ENCODE measurements around the gene TICAM1. TPM values are rescaled to one million over a fixed set of nuclear protein-coding genes. Genes with fewer than 3 reads are reported as not detected.

TICAM1 gene
- total and polyA plus RNA-seq, 2 of the 13 experiments (the other 11 are each of a cell fraction or from before 2014, with no cell fraction given), result 0.33 to 0.95 TPM

DNA sequence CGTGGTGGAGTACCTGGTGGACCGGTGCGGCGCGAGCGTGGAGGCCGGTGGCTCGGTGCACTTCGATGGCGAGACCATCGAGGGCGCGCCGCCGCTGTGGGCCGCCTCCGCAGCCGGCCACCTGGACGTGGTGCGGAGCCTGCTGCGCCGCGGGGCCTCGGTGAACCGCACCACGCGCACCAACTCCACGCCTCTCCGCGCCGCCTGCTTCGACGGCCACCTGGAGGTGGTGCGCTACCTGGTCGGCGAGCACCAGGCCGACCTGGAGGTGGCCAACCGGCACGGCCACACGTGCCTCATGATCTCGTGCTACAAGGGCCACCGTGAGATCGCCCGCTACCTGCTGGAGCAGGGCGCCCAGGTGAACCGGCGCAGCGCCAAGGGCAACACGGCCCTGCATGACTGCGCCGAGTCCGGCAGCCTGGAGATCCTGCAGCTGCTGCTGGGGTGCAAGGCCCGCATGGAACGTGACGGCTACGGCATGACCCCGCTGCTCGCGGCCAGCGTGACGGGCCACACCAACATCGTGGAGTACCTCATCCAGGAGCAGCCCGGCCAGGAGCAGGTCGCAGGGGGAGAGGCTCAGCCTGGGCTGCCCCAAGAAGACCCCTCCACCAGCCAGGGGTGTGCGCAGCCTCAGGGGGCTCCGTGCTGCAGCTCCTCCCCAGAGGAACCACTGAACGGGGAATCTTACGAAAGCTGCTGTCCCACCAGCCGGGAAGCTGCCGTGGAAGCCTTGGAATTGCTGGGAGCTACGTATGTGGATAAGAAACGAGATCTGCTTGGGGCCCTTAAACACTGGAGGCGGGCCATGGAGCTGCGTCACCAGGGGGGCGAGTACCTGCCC is 39.3 kb downstream of the TICAM1 start (continued):
- TF ChIP-seq MYC (CRISPR knock-in tag; IDR thresholded peaks at IDR 0.05; ENCODE audit: borderline replicate concordance), result peak; percentile 85
- TF ChIP-seq ISL2 (CRISPR knock-in tag; IDR thresholded peaks at IDR 0.05), result 0 out of 2 replicates have a peak, but pooled peaks have one; percentile 10
- TF ChIP-seq PHF8 (CRISPR knock-in tag; IDR thresholded peaks at IDR 0.05), result peak; percentile 63
- 0 out of 2 replicates have a peak, but pooled peaks have one; percentile 20 for TF ChIP-seq ZFP82 (CRISPR knock-in tag; IDR thresholded peaks at IDR 0.05; ENCODE audit: borderline replicate concordance)
- TF ChIP-seq ZNF724P (CRISPR knock-in tag; IDR thresholded peaks at IDR 0.05; ENCODE audit: borderline replicate concordance), result 0 out of 2 replicates have a peak, but pooled peaks have one; percentile 9
- TF ChIP-seq, protein P1, sequence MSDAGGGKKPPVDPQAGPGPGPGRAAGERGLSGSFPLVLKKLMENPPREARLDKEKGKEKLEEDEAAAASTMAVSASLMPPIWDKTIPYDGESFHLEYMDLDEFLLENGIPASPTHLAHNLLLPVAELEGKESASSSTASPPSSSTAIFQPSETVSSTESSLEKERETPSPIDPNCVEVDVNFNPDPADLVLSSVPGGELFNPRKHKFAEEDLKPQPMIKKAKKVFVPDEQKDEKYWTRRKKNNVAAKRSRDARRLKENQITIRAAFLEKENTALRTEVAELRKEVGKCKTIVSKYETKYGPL (CRISPR knock-in tag; IDR thresholded peaks at IDR 0.05), result 0 out of 2 replicates have a peak, but pooled peaks have one; percentile 44
- TF ChIP-seq, protein P2, sequence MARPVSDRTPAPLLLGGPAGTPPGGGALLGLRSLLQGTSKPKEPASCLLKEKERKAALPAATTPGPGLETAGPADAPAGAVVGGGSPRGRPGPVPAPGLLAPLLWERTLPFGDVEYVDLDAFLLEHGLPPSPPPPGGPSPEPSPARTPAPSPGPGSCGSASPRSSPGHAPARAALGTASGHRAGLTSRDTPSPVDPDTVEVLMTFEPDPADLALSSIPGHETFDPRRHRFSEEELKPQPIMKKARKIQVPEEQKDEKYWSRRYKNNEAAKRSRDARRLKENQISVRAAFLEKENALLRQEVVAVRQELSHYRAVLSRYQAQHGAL (CRISPR knock-in tag; IDR thresholded peaks at IDR 0.05; ENCODE audit: not compliant biosample characterization), result peak; percentile 61
- TF ChIP-seq, protein P3, sequence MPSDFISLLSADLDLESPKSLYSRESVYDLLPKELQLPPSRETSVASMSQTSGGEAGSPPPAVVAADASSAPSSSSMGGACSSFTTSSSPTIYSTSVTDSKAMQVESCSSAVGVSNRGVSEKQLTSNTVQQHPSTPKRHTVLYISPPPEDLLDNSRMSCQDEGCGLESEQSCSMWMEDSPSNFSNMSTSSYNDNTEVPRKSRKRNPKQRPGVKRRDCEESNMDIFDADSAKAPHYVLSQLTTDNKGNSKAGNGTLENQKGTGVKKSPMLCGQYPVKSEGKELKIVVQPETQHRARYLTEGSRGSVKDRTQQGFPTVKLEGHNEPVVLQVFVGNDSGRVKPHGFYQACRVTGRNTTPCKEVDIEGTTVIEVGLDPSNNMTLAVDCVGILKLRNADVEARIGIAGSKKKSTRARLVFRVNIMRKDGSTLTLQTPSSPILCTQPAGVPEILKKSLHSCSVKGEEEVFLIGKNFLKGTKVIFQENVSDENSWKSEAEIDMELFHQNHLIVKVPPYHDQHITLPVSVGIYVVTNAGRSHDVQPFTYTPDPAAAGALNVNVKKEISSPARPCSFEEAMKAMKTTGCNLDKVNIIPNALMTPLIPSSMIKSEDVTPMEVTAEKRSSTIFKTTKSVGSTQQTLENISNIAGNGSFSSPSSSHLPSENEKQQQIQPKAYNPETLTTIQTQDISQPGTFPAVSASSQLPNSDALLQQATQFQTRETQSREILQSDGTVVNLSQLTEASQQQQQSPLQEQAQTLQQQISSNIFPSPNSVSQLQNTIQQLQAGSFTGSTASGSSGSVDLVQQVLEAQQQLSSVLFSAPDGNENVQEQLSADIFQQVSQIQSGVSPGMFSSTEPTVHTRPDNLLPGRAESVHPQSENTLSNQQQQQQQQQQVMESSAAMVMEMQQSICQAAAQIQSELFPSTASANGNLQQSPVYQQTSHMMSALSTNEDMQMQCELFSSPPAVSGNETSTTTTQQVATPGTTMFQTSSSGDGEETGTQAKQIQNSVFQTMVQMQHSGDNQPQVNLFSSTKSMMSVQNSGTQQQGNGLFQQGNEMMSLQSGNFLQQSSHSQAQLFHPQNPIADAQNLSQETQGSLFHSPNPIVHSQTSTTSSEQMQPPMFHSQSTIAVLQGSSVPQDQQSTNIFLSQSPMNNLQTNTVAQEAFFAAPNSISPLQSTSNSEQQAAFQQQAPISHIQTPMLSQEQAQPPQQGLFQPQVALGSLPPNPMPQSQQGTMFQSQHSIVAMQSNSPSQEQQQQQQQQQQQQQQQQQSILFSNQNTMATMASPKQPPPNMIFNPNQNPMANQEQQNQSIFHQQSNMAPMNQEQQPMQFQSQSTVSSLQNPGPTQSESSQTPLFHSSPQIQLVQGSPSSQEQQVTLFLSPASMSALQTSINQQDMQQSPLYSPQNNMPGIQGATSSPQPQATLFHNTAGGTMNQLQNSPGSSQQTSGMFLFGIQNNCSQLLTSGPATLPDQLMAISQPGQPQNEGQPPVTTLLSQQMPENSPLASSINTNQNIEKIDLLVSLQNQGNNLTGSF (CRISPR knock-in tag; IDR thresholded peaks at IDR 0.05), result peak; percentile 60; the same call in 1 of the 2 replicates
- TF ChIP-seq, protein P4, sequence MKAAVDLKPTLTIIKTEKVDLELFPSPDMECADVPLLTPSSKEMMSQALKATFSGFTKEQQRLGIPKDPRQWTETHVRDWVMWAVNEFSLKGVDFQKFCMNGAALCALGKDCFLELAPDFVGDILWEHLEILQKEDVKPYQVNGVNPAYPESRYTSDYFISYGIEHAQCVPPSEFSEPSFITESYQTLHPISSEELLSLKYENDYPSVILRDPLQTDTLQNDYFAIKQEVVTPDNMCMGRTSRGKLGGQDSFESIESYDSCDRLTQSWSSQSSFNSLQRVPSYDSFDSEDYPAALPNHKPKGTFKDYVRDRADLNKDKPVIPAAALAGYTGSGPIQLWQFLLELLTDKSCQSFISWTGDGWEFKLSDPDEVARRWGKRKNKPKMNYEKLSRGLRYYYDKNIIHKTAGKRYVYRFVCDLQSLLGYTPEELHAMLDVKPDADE (CRISPR knock-in tag; IDR thresholded peaks at IDR 0.05), result peak; percentile 55; the same call in 1 of the 2 replicates
- peak; percentile 55; the same call in 1 of the 2 replicates for TF ChIP-seq SAFB2 (CRISPR knock-in tag; IDR thresholded peaks at IDR 0.05; ENCODE audit: borderline replicate concordance, low read depth)

Measured in HepG2 (cell line).